Vagina (tissue), 2 donors: ENCODE measurements around the gene SIRT3.

Source experiments
- POLR2A ChIP-seq, 2 donors: fragments of 450-650 bp; IDR thresholded peaks; one replicate each; pipeline ENCODE4 v1.6.1; 2017; ENCODE audit warnings: antibody characterized with exemption in 2 of 2, mild to moderate bottlenecking in 2 of 2, moderate library complexity in 2 of 2
- POLR2AphosphoS5 ChIP-seq, 2 donors: sonication (generic); formaldehyde crosslinking; IDR thresholded peaks; one replicate each; pipeline ENCODE4 v1.9.0; 2017; ENCODE audit warnings: antibody characterized with exemption in 2 of 2, mild to moderate bottlenecking in 2 of 2, low read depth in 1 of 2; ENCODE audit not compliant: insufficient read depth in 1 of 2
- TF ChIP-seq, protein P1 (sequence below), 3 experiments: fragments of 450-650 bp in 2 of 3; fragments of 200-600 bp in 1 of 3; sonication (generic) in 1 of 3; IDR thresholded peaks; one replicate each; pipeline ENCODE4 v1.5.1; 2017 to 2019; ENCODE audit warnings: antibody characterized with exemption in 3 of 3, mild to moderate bottlenecking in 2 of 3, moderate library complexity in 2 of 3

DNA sequence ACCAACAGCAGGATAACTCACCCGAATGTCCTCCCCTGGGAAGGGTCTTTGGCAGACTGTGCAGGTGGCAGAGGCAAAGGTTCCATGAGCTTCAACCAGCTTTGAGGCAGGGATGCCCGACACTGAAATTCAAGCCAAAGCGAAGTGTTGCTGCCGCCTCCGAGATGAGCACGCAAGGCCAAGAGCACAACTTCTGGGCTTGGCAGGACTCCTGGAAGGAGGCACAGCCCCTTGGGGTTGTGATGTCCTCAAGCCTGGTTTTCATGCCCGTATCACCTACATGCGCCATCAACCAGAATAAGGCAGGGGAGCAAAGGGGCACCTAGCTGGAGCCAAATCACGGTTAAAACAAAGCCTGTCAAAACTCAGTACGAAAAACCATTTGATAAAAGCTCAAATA, 5.7 kb downstream of the SIRT3 start:
- TF ChIP-seq POLR2A (IDR thresholded peaks at IDR 0.05) (no peak), POLR2AphosphoS5 (IDR thresholded peaks at IDR 0.05; ENCODE audit: insufficient read depth in 1 of 2, low read depth in 1 of 2) (no peak)
- TF ChIP-seq, protein P1, sequence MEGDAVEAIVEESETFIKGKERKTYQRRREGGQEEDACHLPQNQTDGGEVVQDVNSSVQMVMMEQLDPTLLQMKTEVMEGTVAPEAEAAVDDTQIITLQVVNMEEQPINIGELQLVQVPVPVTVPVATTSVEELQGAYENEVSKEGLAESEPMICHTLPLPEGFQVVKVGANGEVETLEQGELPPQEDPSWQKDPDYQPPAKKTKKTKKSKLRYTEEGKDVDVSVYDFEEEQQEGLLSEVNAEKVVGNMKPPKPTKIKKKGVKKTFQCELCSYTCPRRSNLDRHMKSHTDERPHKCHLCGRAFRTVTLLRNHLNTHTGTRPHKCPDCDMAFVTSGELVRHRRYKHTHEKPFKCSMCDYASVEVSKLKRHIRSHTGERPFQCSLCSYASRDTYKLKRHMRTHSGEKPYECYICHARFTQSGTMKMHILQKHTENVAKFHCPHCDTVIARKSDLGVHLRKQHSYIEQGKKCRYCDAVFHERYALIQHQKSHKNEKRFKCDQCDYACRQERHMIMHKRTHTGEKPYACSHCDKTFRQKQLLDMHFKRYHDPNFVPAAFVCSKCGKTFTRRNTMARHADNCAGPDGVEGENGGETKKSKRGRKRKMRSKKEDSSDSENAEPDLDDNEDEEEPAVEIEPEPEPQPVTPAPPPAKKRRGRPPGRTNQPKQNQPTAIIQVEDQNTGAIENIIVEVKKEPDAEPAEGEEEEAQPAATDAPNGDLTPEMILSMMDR (IDR thresholded peaks at IDR 0.05), result no peak
